Transverse colon (tissue), 4 donors: ENCODE measurements around the gene SULF2. TPM values are rescaled to one million over a fixed set of nuclear protein-coding genes. Genes with fewer than 3 reads are reported as not detected.

ENCODE experiments used
- DNase-seq: peaks from one replicate; pipeline ENCODE4 v3.0.0-alpha.2; 2019
- H3K27ac ChIP-seq, 4 donors: fragments of 200-600 bp; sonication (generic); 2 replicates each; pipeline ENCODE4 v1.5.1; 2016 to 2018; ENCODE audit warnings: inconsistent platforms in 4 of 4
- H3K27me3 ChIP-seq: fragments of 200-600 bp; sonication (generic); 2 replicates; pipeline ENCODE4 v1.5.1; 2017; ENCODE audit warnings: inconsistent platforms
- H3K36me3 ChIP-seq, 4 donors: fragments of 200-600 bp; sonication (generic); 2 replicates each; pipeline ENCODE4 v1.5.1; 2017 to 2019; ENCODE audit warnings: inconsistent platforms in 4 of 4
- H3K4me1 ChIP-seq, 4 donors: fragments of 200-600 bp; sonication (generic); 2 replicates each; pipeline ENCODE4 v1.5.1; 2017 to 2020; ENCODE audit warnings: inconsistent platforms in 4 of 4
- H3K4me3 ChIP-seq, 4 donors: fragments of 200-600 bp; sonication (generic); 1 replicate in 1 of 4; 2 replicates in 3 of 4; pipeline versions ENCODE4 v1.5.1 to v1.6.1; 2017 to 2019; ENCODE audit warnings: inconsistent platforms in 4 of 4
- H3K9me3 ChIP-seq, 2 donors: fragments of 200-600 bp; sonication (generic); 2 replicates each; pipeline ENCODE4 v1.5.1; 2017 to 2019; ENCODE audit warnings: inconsistent platforms in 2 of 2
- CTCF ChIP-seq, 5 experiments: fragments of 200-600 bp in 3 of 5; fragments of 450-650 bp in 2 of 5; sonication (generic) in 3 of 5; IDR thresholded peaks; 1 replicate in 2 of 5; 2 replicates in 3 of 5; pipeline ENCODE4 v1.5.1; 2016 to 2017; ENCODE audit warnings: antibody characterized with exemption in 5 of 5, inconsistent platforms in 3 of 5, mild to moderate bottlenecking in 2 of 5, moderate library complexity in 1 of 5
- EP300 ChIP-seq: sonication (generic); formaldehyde crosslinking; IDR thresholded peaks from one replicate; pipeline ENCODE4 v1.6.1; 2017; ENCODE audit warnings: antibody characterized with exemption, low read depth
- POLR2A ChIP-seq: fragments of 450-650 bp; IDR thresholded peaks from one replicate; pipeline ENCODE4 v1.6.1; 2016; ENCODE audit warnings: antibody characterized with exemption, mild to moderate bottlenecking, moderate library complexity
- POLR2AphosphoS5 ChIP-seq, 3 donors: sonication (generic); formaldehyde crosslinking; IDR thresholded peaks; one replicate each; pipeline ENCODE4 v1.6.1; 2016; ENCODE audit warnings: antibody characterized with exemption in 3 of 3
- WGBS, 2 donors: methylation state at CpG; one replicate each; pipeline ENCODE4 v1.1.5; 2018; ENCODE audit warnings: low coverage in 1 of 2; 5-methylcytosine and 5-hydroxymethylcytosine counted together
- in situ Hi-C, 4 donors: fragments of 200-750 bp; cut with MboI; loops; one replicate each; pipeline versions ENCODE4 v1.15.0 to v1.15.1; 2017; ENCODE audit warnings: low sequenced_read_pairs in 3 of 4, low pct_ligation_motif_present in 1 of 4, low pct_unique_long_range_greater_than_20kb in 1 of 4
- intact Hi-C: fragments of 100-400 bp; cut with DNase I; formaldehyde crosslinking; loops from one replicate; pipeline ENCODE4 v1.15.1; 2023; ENCODE audit warnings: low total_unique reads
- small RNA-seq, 4 donors: library from RNA; depleted of rRNA; stranded (forward); fragments of <200 nt; gene quantifications; one replicate each; pipeline ENCODE3, GENCODE V24; 2016
- total RNA-seq, 4 donors: library from RNA; depleted of rRNA; stranded (reverse); fragments of >200 nt; gene quantifications; one replicate each; pipeline ENCODE4 v1.1.0, GENCODE V29; 2016

The SULF2 gene
- total RNA-seq, 4 donors from 2014 or later: 103 to 257 (median 191) TPM

DNA sequence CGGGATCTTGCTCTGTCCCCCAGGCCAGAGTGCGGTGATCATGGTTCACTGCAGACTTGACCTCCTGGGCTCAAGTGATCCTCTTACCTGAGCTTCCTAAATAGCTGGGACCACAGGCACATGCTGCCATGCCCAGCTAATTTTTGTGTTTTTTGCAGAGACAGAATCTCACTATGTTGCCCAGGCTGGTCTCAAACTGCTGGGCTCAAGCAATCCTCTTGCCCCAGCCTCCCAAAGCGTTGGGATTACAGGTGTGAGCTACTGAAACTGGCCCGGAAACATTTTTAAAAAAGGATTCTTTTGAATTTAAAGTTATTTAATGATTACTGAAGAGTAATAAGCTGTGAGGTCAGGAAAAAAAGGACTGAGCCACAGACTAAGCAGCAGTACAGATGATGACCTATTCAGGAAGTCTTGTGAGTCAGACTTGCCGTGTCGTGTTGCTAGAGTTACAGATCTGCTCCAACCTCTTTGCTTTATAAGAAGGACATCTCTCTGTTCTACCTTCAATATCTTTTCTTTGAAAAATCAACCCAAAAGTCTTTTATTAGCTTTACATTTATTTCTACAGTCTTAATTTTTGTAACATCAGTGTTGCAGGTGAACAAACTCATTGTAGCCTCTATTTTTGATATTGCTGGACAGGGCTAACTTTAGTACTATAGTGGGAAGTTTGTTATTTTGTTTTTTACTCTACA is 174.9 kb downstream of the SULF2 start:
- no peak overlapping the region for H3K4me3 ChIP-seq
- intact Hi-C loops: no loop called here
- H3K9me3 ChIP-seq: no peaks in the 10 kb centered on the region
- H3K36me3 ChIP-seq: no peaks in the 10 kb centered on the region
- H3K4me1 ChIP-seq: peaks cover 0 to 13% (median 2%) of the 10 kb centered on the region in 4 donors
- WGBS, 2 donors: 61 to 72% methylated on average over 6 of the region's 6 CpGs
- TF ChIP-seq POLR2A (no peak), POLR2AphosphoS5 (IDR thresholded peaks at IDR 0.05) (peak in 1 of 3 donors; percentile 16), EP300 (no peak)
- peak; percentile 44 for DNase-seq
- peak overlapping the region in 3 of 4 donors; percentile 11 to 45 (median 17) for H3K27ac ChIP-seq
- in situ Hi-C loops: loop anchor here in 3 of 4 donors (25.0 kb wide), 4 partner anchors 223 to 423 kb away; no protein-coding TSS in a partner anchor
- no peaks in the 10 kb centered on the region for H3K27me3 ChIP-seq

- Histone ChIP-seq H3K27me3 (no peaks in the 10 kb centered on the region), H3K4me1 (peaks cover 0 to 13% (median 2%) of the 10 kb centered on the region in 4 donors), H3K36me3 (no peaks in the 10 kb centered on the region), H3K9me3 (no peaks in the 10 kb centered on the region), H3K4me3 (no peak overlapping the region), H3K27ac (no peak overlapping the region)
- no peak for DNase-seq
- intact Hi-C loops: no loop called here
- WGBS, 2 donors: 80 to 91% methylated on average over 5 of the region's 5 CpGs
- no peak for TF ChIP-seq POLR2A
- no peak for TF ChIP-seq CTCF (IDR thresholded peaks at IDR 0.05)
- no peak for TF ChIP-seq POLR2AphosphoS5 (IDR thresholded peaks at IDR 0.05)
- TF ChIP-seq EP300: no peak
- in situ Hi-C loops: loop anchor here in 3 of 4 donors (25.0 kb wide), 4 partner anchors 222 to 422 kb away; no protein-coding TSS in a partner anchor
Observed at GRCh38 chr20:47609001-47609400, 176.3 kb downstream of the SULF2 start.

Small RNA genes within 50 kb of the gene (small RNA-seq; reads per million reads assigned to genes)
- gene RNU7-173P: 0 reads per million in 4 donors
